DND-41 (cell line): Measurements from ENCODE around the gene NDOR1.

Experiments
- ATAC-seq: fragments of 200-7000 bp; cut with Tn5 transposase; 3 replicates; pipeline ENCODE4 v1.9.1; 2021; ENCODE audit warnings: low read depth; ENCODE audit not compliant: insufficient read depth
- DNase-seq: peaks from one replicate; pipeline ENCODE4 v3.0.0-alpha.2; 2020
- H2AFZ ChIP-seq: 2 replicates; pipeline ENCODE4 v1.6.0; 2012; ENCODE audit warnings: low read depth, low read length
- H3K27ac ChIP-seq: 2 replicates; pipeline ENCODE4 v1.5.1; 2012; ENCODE audit warnings: low read length, inconsistent platforms
- H3K27me3 ChIP-seq: fragments of 200-600 bp; sonication (generic); 2 replicates; pipeline ENCODE4 v1.6.0; 2012; ENCODE audit warnings: low read length, mild to moderate bottlenecking, inconsistent platforms; ENCODE audit not compliant: insufficient read depth, poor library complexity
- H3K36me3 ChIP-seq: 2 replicates; pipeline ENCODE4 v1.5.1; 2012; ENCODE audit warnings: low read length, inconsistent platforms; ENCODE audit not compliant: insufficient read depth
- H3K4me1 ChIP-seq: 2 replicates; pipeline ENCODE4 v1.5.1; 2012; ENCODE audit warnings: mild to moderate bottlenecking, low read length; ENCODE audit not compliant: insufficient read depth
- H3K4me2 ChIP-seq: 2 replicates; pipeline ENCODE4 v1.6.0; 2012; ENCODE audit warnings: mild to moderate bottlenecking, moderate library complexity, low read length, inconsistent platforms; ENCODE audit not compliant: insufficient read depth
- H3K4me3 ChIP-seq, 2 experiments: fragments of 200-600 bp in 1 of 2; shearing (Covaris generic) in 1 of 2; 2 replicates each; pipeline ENCODE4 v1.5.1; 2012 to 2016; ENCODE audit warnings: inconsistent platforms in 2 of 2, low read length in 2 of 2, mild to moderate bottlenecking in 2 of 2, low read depth in 1 of 2, moderate library complexity in 1 of 2
- H3K79me2 ChIP-seq: 2 replicates; pipeline ENCODE4 v1.6.0; 2012; ENCODE audit warnings: low read length, inconsistent platforms; ENCODE audit not compliant: insufficient read depth
- H3K9ac ChIP-seq: 2 replicates; pipeline ENCODE4 v1.6.0; 2012; ENCODE audit warnings: low read depth, mild to moderate bottlenecking, inconsistent platforms, low read length, moderate library complexity
- H3K9me3 ChIP-seq: 2 replicates; pipeline ENCODE4 v1.5.1; 2012; ENCODE audit warnings: low read length, moderate library complexity, mild to moderate bottlenecking, inconsistent platforms; ENCODE audit not compliant: insufficient read depth, severe bottlenecking
- H4K20me1 ChIP-seq: 2 replicates; pipeline ENCODE4 v1.6.0; 2012; ENCODE audit warnings: low read length; ENCODE audit not compliant: insufficient read depth
- CTCF ChIP-seq: IDR thresholded peaks from 2 replicates; pipeline ENCODE4 v1.5.1; 2012; ENCODE audit warnings: borderline replicate concordance, low read length, moderate library complexity, mild to moderate bottlenecking; ENCODE audit not compliant: poor library complexity, severe bottlenecking; ENCODE audit errors: extremely low read depth
- EZH2 ChIP-seq: IDR thresholded peaks from 3 replicates; pipeline ENCODE4 v1.6.1; 2012; ENCODE audit warnings: borderline replicate concordance, low read depth, mild to moderate bottlenecking, moderate library complexity, low read length, inconsistent platforms; ENCODE audit not compliant: severe bottlenecking

NDOR1 gene

DNA sequence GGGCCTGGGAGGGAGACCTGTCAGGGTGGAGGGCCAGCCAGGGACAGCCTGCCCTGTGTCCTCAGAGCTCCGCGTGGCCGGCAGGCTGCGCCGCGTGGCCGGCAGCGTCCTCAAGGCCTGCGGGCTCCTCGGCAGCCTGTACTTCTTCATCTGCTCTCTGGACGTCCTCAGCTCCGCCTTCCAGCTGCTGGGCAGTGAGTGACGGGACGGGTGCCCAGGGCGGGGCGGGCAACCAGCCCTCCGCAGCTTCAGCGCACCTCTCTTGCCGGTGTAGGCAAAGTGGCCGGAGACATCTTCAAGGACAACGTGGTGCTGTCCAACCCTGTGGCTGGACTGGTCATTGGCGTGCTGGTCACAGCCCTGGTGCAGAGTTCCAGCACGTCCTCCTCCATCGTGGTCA lies 27.0 kb downstream of the NDOR1 start:
- H3K4me2 ChIP-seq, result no peak overlapping the region
- peaks cover 3% of the 10 kb centered on the region; the same call in 1 of the 2 replicates for H4K20me1 ChIP-seq
- TF ChIP-seq EZH2 (no peak), CTCF (no peak)
- H3K4me1 ChIP-seq, result peaks cover 16% of the 10 kb centered on the region
- no peak overlapping the region for H3K27ac ChIP-seq
- no peak overlapping the region for H3K4me3 ChIP-seq
- H3K9ac ChIP-seq, result no peak overlapping the region
- no peak for DNase-seq
- no peaks in the 10 kb centered on the region for H3K9me3 ChIP-seq
- no peaks in the 10 kb centered on the region for H3K36me3 ChIP-seq
- H3K27me3 ChIP-seq, result no peaks in the 10 kb centered on the region
- ATAC-seq, result no peak
- no peak overlapping the region for H2AFZ ChIP-seq
- H3K79me2 ChIP-seq, result no peaks in the 10 kb centered on the region

DNA sequence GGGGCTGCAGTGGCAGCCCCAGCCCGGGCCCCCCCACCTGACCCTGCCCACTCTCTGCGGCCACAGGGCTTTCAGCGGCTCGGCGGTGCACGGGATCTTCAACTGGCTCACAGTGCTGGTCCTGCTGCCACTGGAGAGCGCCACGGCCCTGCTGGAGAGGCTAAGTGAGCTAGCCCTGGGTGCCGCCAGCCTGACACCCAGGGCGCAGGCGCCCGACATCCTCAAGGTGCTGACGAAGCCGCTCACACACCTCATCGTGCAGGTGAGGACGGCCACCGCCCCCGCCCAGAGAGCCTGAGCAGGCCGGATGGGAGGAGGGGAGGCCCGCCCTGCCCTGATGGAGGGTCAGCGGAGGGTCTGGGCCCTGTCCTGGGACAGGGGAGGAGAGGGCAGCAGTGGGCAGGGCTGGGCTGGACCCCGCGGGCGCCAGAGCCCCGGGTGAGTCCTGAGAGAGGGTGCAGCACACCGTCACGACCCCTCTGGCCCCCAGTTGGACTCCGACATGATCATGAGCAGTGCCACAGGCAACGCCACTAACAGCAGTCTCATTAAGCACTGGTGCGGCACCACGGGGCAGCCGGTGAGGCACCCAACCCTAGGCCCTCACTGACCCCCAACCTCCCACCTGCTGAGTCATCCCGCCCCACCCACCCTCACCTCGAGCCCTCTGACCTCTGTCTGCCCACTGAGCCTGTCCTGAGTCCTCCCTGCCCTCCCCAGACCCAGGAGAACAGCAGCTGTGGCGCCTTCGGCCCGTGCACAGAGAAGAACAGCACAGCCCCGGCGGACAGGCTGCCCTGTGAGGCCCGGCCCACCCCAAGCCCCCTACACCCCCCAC lies 27.9 kb downstream of the NDOR1 start:
- H3K9ac ChIP-seq, result no peak overlapping the region
- H3K9me3 ChIP-seq, result no peaks in the 10 kb centered on the region
- H3K27me3 ChIP-seq, result no peaks in the 10 kb centered on the region
- H3K79me2 ChIP-seq, result no peaks in the 10 kb centered on the region; the same call in 1 of the 2 replicates
- H4K20me1 ChIP-seq, result peaks cover 8% of the 10 kb centered on the region; the same call in 1 of the 2 replicates
- H3K36me3 ChIP-seq, result no peaks in the 10 kb centered on the region
- H3K4me3 ChIP-seq, result no peak overlapping the region
- no peak overlapping the region for H3K27ac ChIP-seq
- H3K4me1 ChIP-seq, result peaks cover 16% of the 10 kb centered on the region
- H2AFZ ChIP-seq, result no peak overlapping the region
- H3K4me2 ChIP-seq, result no peak overlapping the region
- no peak for DNase-seq
- no peak for ATAC-seq
- TF ChIP-seq EZH2 (no peak), CTCF (no peak)

GRCh38 chr9:137234055-137234697 lies 28.7 kb downstream of the NDOR1 start:
- no peak overlapping the region for H3K27ac ChIP-seq
- H3K4me3 ChIP-seq, result no peak overlapping the region
- H3K9ac ChIP-seq, result no peak overlapping the region
- no peak for ATAC-seq
- DNase-seq, result no peak
- H3K4me2 ChIP-seq, result no peak overlapping the region
- H3K27me3 ChIP-seq, result no peaks in the 10 kb centered on the region
- H4K20me1 ChIP-seq, result peaks cover 13% of the 10 kb centered on the region; the same call in 1 of the 2 replicates
- no peaks in the 10 kb centered on the region; the same call in 1 of the 2 replicates for H3K36me3 ChIP-seq
- no peaks in the 10 kb centered on the region for H3K9me3 ChIP-seq
- peaks cover 24% of the 10 kb centered on the region for H3K4me1 ChIP-seq
- no peak for TF ChIP-seq EZH2
- no peak for TF ChIP-seq CTCF
- H3K79me2 ChIP-seq, result no peaks in the 10 kb centered on the region; the same call in 1 of the 2 replicates
- no peak overlapping the region for H2AFZ ChIP-seq
